CD4-positive, alpha-beta T cell (primary cell): ENCODE measurements around the gene RNF114. TPM values are rescaled to one million over a fixed set of nuclear protein-coding genes. Genes with fewer than 3 reads are reported as not detected.
"Not testable (repeated sequence)": the region's sequence is repeated elsewhere in the genome, so short reads cannot be mapped to it uniquely, and the experiment has no call there.

ENCODE experiments used
- ATAC-seq: fragments of 200-7000 bp; cut with Tn5 transposase; one replicate; pipeline ENCODE4 v1.10.0; 2022; ENCODE audit warnings: mild to moderate bottlenecking; ENCODE audit not compliant: poor library complexity
- CTCF ChIA-PET: fragments of 350-600 bp; sonication (Branson Sonifier 250); formaldehyde crosslinking; loops from one replicate; lab custom pipeline; 2021; ENCODE audit warnings: antibody characterized with exemption, inconsistent platforms; lab: Charles Lee
- POLR2A ChIA-PET: fragments of 350-600 bp; sonication (Branson Sonifier 250); formaldehyde crosslinking; loops from one replicate; lab custom pipeline; 2021; ENCODE audit warnings: antibody characterized with exemption, inconsistent platforms; lab: Charles Lee
- DNase-seq, 14 experiments: peaks; one replicate each; pipeline ENCODE4 v3.0.0-alpha.2; 2013 to 2020; ENCODE audit warnings: mixed read lengths in 2 of 14
- H3K27ac ChIP-seq, 2 donors: one replicate each; pipeline versions ENCODE4 v1.5.1 to v1.7.0; 2013; ENCODE audit warnings: low read length in 2 of 2, low read depth in 1 of 2, mild to moderate bottlenecking in 1 of 2
- H3K27me3 ChIP-seq, 2 experiments: 1 replicate in 1 of 2; 2 replicates in 1 of 2; pipeline versions ENCODE4 v1.6.1 to v1.7.0; 2013; ENCODE audit warnings: low read length in 2 of 2, control low read depth in 1 of 2, mild to moderate bottlenecking in 1 of 2, moderate library complexity in 1 of 2; ENCODE audit not compliant: insufficient read depth in 2 of 2, control insufficient read depth in 1 of 2
- H3K36me3 ChIP-seq: one replicate; pipeline ENCODE4 v1.6.1; 2013; ENCODE audit warnings: low read length, control low read depth; ENCODE audit not compliant: insufficient read depth
- H3K4me1 ChIP-seq: one replicate; pipeline ENCODE4 v1.6.1; 2013; ENCODE audit warnings: low read length, control low read depth; ENCODE audit not compliant: insufficient read depth
- H3K4me3 ChIP-seq: one replicate; pipeline ENCODE4 v1.5.1; 2013; ENCODE audit warnings: mild to moderate bottlenecking, low read length, moderate library complexity
- H3K9me3 ChIP-seq, 2 experiments: 1 replicate in 1 of 2; 2 replicates in 1 of 2; pipeline versions ENCODE4 v1.6.1 to v1.7.0; 2013; ENCODE audit warnings: low read length in 2 of 2, mild to moderate bottlenecking in 2 of 2, control low read depth in 1 of 2, moderate library complexity in 1 of 2; ENCODE audit not compliant: control insufficient read depth in 1 of 2, insufficient read depth in 1 of 2
- H3K27ac Mint-ChIP-seq: one replicate; pipeline ENCODE4 v1.8.0; 2020; ENCODE audit warnings: mixed read lengths
- H3K27me3 Mint-ChIP-seq: one replicate; pipeline ENCODE4 v1.8.0; 2021; ENCODE audit warnings: mixed read lengths
- H3K36me3 Mint-ChIP-seq: one replicate; pipeline ENCODE4 v1.8.0; 2021; ENCODE audit warnings: low read depth, mixed read lengths
- H3K4me1 Mint-ChIP-seq: one replicate; pipeline ENCODE4 v1.8.0; 2021; ENCODE audit warnings: low read depth, mixed read lengths
- H3K4me3 Mint-ChIP-seq: one replicate; pipeline ENCODE4 v1.8.0; 2020; ENCODE audit warnings: mild to moderate bottlenecking, mixed read lengths
- H3K9me3 Mint-ChIP-seq: one replicate; pipeline ENCODE4 v1.8.0; 2020; ENCODE audit warnings: mixed read lengths
- intact Hi-C, 2 experiments: fragments of 100-400 bp; cut with DNase I in 1 of 2; cut with micrococcal nuclease in 1 of 2; formaldehyde crosslinking; loops; one replicate each; pipeline versions ENCODE4 v1.15.1 to v1.9.0; 2023 to 2025; cut with DNase I, micrococcal nuclease
- total RNA-seq, 174 experiments: library from RNA in 2 of 174; stranded (reverse) in 2 of 174; gene quantifications; one replicate each; pipeline ENCODE4 v1.2.3 and lab custom pipeline; 2021 to 2026
- TF ChIP-seq, protein P1 (sequence below): fragments of 200-600 bp; IDR thresholded peaks from one replicate; pipeline ENCODE4 v1.8.0; 2022; ENCODE audit warnings: antibody characterized with exemption, mild to moderate bottlenecking

Gene RNF114
- total RNA-seq, 2 experiments from 2014 or later = 129 to 132 TPM

DNA sequence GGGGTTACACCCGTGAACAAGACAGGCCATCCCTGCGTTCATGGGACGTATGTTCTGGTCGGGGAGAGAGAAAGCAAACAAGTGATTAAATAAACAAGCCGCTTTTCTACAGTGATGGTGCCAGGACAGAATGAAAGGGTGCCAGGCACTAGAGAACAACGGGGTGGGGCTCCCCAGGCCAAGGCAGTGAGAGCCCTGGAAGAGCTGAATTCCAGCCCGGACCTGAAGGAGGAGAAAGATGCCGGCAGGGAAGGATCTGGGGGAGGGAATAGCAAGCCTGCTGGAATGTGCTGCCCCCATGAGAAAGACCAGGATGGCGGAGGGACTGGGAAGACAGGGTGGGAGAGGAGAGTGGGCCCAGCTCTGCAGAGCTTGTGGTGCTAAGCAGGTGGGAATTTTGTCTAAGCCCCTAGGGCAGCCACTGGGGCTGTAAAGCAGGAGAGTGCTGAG is 54.1 kb downstream of the RNF114 start:
- H3K9me3 Mint-ChIP-seq = no peaks in the 10 kb centered on the region
- no peaks in the 10 kb centered on the region for H3K27me3 ChIP-seq
- H3K36me3 Mint-ChIP-seq = no peaks in the 10 kb centered on the region
- no peaks in the 10 kb centered on the region for H3K9me3 ChIP-seq
- H3K27ac Mint-ChIP-seq = no peak overlapping the region
- ATAC-seq (no peak), DNase-seq (no peak)
- intact Hi-C loops = no loop called here
- no peaks in the 10 kb centered on the region for H3K36me3 ChIP-seq
- ChIA-PET CTCF (interaction anchor here (1.8 kb wide), 1 partner anchor 11 kb away, joined by 9 read pairs; no protein-coding TSS in a partner anchor), POLR2A (no interaction called here)
- H3K27ac ChIP-seq = no peak overlapping the region
- peaks cover 4% of the 10 kb centered on the region for H3K4me1 ChIP-seq
- no peaks in the 10 kb centered on the region for H3K27me3 Mint-ChIP-seq
- TF ChIP-seq, protein P1, sequence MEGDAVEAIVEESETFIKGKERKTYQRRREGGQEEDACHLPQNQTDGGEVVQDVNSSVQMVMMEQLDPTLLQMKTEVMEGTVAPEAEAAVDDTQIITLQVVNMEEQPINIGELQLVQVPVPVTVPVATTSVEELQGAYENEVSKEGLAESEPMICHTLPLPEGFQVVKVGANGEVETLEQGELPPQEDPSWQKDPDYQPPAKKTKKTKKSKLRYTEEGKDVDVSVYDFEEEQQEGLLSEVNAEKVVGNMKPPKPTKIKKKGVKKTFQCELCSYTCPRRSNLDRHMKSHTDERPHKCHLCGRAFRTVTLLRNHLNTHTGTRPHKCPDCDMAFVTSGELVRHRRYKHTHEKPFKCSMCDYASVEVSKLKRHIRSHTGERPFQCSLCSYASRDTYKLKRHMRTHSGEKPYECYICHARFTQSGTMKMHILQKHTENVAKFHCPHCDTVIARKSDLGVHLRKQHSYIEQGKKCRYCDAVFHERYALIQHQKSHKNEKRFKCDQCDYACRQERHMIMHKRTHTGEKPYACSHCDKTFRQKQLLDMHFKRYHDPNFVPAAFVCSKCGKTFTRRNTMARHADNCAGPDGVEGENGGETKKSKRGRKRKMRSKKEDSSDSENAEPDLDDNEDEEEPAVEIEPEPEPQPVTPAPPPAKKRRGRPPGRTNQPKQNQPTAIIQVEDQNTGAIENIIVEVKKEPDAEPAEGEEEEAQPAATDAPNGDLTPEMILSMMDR = no peak
- H3K4me3 ChIP-seq = no peak overlapping the region
- H3K4me1 Mint-ChIP-seq = no peaks in the 10 kb centered on the region
- H3K4me3 Mint-ChIP-seq = no peak overlapping the region

DNA sequence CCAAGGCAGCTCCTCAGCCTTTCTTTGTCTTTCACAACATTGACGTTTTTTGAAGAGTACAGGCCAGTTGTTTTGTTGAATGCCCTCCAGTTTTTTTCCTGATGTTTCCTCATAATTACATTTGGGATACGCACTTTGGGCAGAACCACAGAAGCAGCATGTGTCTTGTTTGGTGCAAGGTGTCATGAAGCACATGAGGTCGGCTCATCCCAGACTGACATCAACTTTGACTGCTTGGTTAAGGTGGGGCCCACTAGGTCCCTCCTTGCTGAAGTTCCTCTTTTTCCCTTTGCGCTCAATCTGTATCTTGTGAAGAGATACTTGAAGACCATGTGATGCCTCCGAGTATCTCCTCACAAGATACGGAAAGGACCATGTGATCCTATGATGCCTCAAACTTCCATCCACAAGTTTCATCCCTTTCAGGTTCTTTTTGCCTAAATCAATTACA is 57.1 kb downstream of the RNF114 start:
- Histone ChIP-seq H3K4me1 (peaks cover 4% of the 10 kb centered on the region), H3K27me3 (peaks cover 0 to 3% of the 10 kb centered on the region in 2 experiments), H3K27ac (no peak overlapping the region), H3K9me3 (no peaks in the 10 kb centered on the region), H3K4me3 (no peak overlapping the region), H3K36me3 (no peaks in the 10 kb centered on the region)
- TF ChIP-seq, protein P1 = no peak
- CTCF ChIA-PET = interaction anchor here (1.4 kb wide), 1 partner anchor 78 kb away, joined by 3 read pairs; no protein-coding TSS in a partner anchor
- intact Hi-C loops = no loop called here
- no peaks in the 10 kb centered on the region for H3K9me3 Mint-ChIP-seq
- no peak overlapping the region for H3K27ac Mint-ChIP-seq
- no peak overlapping the region for H3K4me3 Mint-ChIP-seq
- POLR2A ChIA-PET = no interaction called here
- no peaks in the 10 kb centered on the region for H3K36me3 Mint-ChIP-seq
- peak in 2 of 14 experiments; percentile 19 to 37 for DNase-seq
- H3K4me1 Mint-ChIP-seq = no peaks in the 10 kb centered on the region
- H3K27me3 Mint-ChIP-seq = peaks cover 4% of the 10 kb centered on the region
- no peak for ATAC-seq

DNA sequence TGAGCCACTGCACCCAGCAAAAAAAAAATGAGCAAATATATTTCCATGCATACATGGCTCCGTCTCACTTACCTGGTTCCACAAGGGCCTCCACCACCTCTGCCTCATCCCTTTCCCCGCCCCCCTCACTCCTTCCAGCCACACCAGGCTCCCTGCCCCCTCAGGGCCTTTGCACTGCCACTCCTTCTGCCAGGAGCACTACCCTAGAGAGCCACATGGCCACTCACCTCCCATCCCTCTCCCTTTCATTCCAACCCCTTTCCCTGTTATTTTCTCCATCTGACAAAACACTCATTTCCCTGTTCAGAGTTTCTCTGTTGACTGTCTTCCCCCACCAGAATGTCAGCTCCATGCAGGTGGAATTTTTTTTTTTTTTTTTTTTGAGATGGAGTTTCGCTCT is 59.4 kb downstream of the RNF114 start:
- ATAC-seq = no peak

DNA sequence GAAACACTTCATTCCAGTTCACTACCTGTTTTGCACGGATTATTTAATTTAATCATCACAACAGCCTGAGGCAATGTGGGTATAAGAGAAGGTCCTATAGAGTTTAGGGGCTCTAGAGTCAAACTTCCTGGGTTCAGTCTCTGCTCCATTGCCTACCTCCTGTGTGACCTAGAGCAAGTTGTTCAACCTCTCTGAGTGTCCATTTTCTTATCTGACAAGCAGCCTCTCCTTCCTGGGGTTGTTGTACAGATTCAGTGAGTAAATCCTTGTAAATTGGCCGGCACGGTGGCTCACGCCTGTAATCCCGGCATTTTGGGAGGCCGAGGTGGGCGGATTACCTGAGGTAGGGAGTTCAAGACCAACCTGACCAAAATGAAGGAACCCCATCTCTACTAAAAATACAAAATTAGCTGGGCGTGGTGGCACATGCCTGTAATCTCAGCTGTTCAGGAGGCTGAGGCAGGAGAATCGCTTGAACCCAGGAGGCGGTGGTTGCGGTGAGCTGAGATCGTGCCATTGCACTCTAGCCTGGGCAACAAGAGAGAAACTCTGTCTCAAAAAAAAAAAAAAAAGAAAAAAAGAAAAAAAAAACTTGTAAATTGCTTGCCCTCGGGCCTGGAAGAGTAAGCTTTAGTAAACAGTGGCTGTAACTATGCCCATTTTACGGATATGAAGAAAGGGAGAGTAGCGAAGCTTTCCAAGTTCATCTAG is 62.4 kb downstream of the RNF114 start:
- H3K4me1 Mint-ChIP-seq, H3K36me3 ChIP-seq, DNase-seq, H3K27ac Mint-ChIP-seq, H3K4me3 Mint-ChIP-seq, H3K27ac ChIP-seq, H3K27me3 Mint-ChIP-seq, H3K27me3 ChIP-seq, H3K4me3 ChIP-seq, intact Hi-C loops, H3K9me3 Mint-ChIP-seq, POLR2A ChIA-PET, H3K9me3 ChIP-seq, H3K4me1 ChIP-seq, ATAC-seq, H3K36me3 Mint-ChIP-seq: not testable (repeated sequence)
- CTCF ChIA-PET = interaction anchor here (1.1 kb wide), 1 partner anchor 20 kb away, joined by 3 read pairs; no protein-coding TSS in a partner anchor

More for the DNA sequence above, 59.4 kb downstream of the RNF114 start:
- Mint-ChIP-seq H3K9me3 (no peaks in the 10 kb centered on the region), H3K4me3 (no peak overlapping the region), H3K36me3 (no peaks in the 10 kb centered on the region), H3K27me3 (peaks cover 4% of the 10 kb centered on the region), H3K4me1 (no peaks in the 10 kb centered on the region), H3K27ac (no peak overlapping the region)
- Histone ChIP-seq H3K4me3 (no peak overlapping the region), H3K36me3 (no peaks in the 10 kb centered on the region), H3K9me3 (no peaks in the 10 kb centered on the region), H3K4me1 (no peaks in the 10 kb centered on the region), H3K27ac (no peak overlapping the region), H3K27me3 (peaks cover 0 to 3% of the 10 kb centered on the region in 2 experiments)
- DNase-seq = no peak
- ChIA-PET CTCF (no interaction called here), POLR2A (no interaction called here)
- TF ChIP-seq, protein P1 = no peak
- intact Hi-C loops = no loop called here
